Measurements from ENCODE around the gene RASSF3.
A peak's percentile ranks its signal among the peaks of the same experiment; 100 is the strongest.
"Not testable (repeated sequence)": the region's sequence is repeated elsewhere in the genome, so short reads cannot be mapped to it uniquely, and the experiment has no call there.

RASSF3 gene

GRCh38 chr12:64690236-64690635, 79.9 kb downstream of the RASSF3 start:
- not testable (repeated sequence) for H3K4me3 ChIP-seq (ENCODE audit: insufficient read depth in 1 of 2, low read depth in 1 of 2, low read length in 2 of 2); H3K9ac ChIP-seq (ENCODE audit: low read length); H3K4me2 ChIP-seq (ENCODE audit: low read length, poor library complexity, severe bottlenecking); H3K9me3 ChIP-seq (ENCODE audit: control insufficient read depth, low read length); H4K8ac ChIP-seq (ENCODE audit: low read length); H3K4ac ChIP-seq (ENCODE audit: low read depth in 1 of 2, low read length in 2 of 2); H3K27me3 ChIP-seq (ENCODE audit: control insufficient read depth in 1 of 2, insufficient read depth in 1 of 2, low read length in 2 of 2); H3K23ac ChIP-seq (ENCODE audit: low read length in 2 of 2); H3K14ac ChIP-seq (ENCODE audit: low read length in 2 of 2); H2BK5ac ChIP-seq (ENCODE audit: low read depth, low read length, poor library complexity, severe bottlenecking); H2AK5ac ChIP-seq (ENCODE audit: low read length, severe bottlenecking); H4K91ac ChIP-seq (ENCODE audit: low read length); H2BK120ac ChIP-seq (ENCODE audit: low read depth, low read length); H2AFZ ChIP-seq (ENCODE audit: low read depth, low read length); H2BK12ac ChIP-seq (ENCODE audit: low read length in 2 of 2); H2BK15ac ChIP-seq (ENCODE audit: low read depth, poor library complexity, severe bottlenecking); DNase-seq; H3K4me1 ChIP-seq (ENCODE audit: control insufficient read depth, insufficient read depth, low read depth, low read length); H3K18ac ChIP-seq (ENCODE audit: low read depth in 1 of 2, low read length in 2 of 2); H3K27ac ChIP-seq (ENCODE audit: low read length, poor library complexity, severe bottlenecking)
- WGBS, result 97% methylated on average over 4 of the region's 6 CpGs
- peaks cover 12 to 18% of the 10 kb centered on the region in 2 experiments for H3K36me3 ChIP-seq (ENCODE audit: control insufficient read depth in 1 of 2, insufficient read depth in 2 of 2, low read depth in 1 of 2, low read length in 2 of 2)
- peaks cover 15% of the 10 kb centered on the region for H3K79me1 ChIP-seq (replicated peaks; ENCODE audit: low read length, poor library complexity, severe bottlenecking)

DNA sequence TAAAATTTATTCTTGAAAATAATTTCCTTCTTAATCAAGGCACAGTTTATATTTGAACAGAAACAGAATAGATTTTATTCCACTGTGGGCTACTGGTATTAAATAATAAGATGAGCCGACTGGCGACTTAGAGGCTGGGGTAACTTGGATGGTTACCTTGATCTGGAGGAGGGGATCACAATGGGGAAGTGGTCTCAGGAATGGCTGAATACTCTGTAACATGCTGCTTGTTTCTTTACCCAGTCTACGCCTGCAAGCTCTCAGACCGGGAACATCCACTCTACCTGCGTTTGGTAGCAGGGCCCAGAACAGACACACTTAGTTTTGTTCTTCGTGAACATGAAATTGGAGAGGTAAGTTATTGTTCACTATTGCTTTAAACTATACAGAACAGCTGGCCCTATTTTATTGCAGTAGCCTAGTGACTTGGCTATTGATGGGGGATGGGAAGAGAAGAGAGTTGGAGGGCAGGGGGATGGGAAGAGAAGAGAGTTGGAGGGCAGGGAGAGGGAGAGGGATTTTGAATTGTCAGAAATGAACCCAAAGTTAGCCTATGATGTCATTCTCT, 81.0 kb downstream of the RASSF3 start:
- Histone ChIP-seq H3K4me1 (ENCODE audit: control insufficient read depth, insufficient read depth, low read depth, low read length) (peaks cover 3% of the 10 kb centered on the region), H2BK5ac (ENCODE audit: low read depth, low read length, poor library complexity, severe bottlenecking) (no peak overlapping the region), H2BK120ac (ENCODE audit: low read depth, low read length) (no peak overlapping the region), H2AK5ac (ENCODE audit: low read length, severe bottlenecking) (peak overlapping the region; percentile 22), H4K8ac (ENCODE audit: low read length) (peak overlapping the region; percentile 3), H3K36me3 (ENCODE audit: control insufficient read depth in 1 of 2, insufficient read depth in 2 of 2, low read depth in 1 of 2, low read length in 2 of 2) (peaks cover 8 to 18% of the 10 kb centered on the region in 2 experiments), H3K9ac (ENCODE audit: low read length) (no peak overlapping the region), H3K9me3 (ENCODE audit: control insufficient read depth, low read length) (no peaks in the 10 kb centered on the region), H3K4ac (ENCODE audit: low read depth in 1 of 2, low read length in 2 of 2) (no peak overlapping the region), H3K27me3 (ENCODE audit: control insufficient read depth in 1 of 2, insufficient read depth in 1 of 2, low read length in 2 of 2) (no peaks in the 10 kb centered on the region), H3K79me1 (replicated peaks; ENCODE audit: low read length, poor library complexity, severe bottlenecking) (peaks cover 14% of the 10 kb centered on the region), H3K18ac (ENCODE audit: low read depth in 1 of 2, low read length in 2 of 2) (peak overlapping the region in 1 of 2 experiments; percentile 2), H3K27ac (ENCODE audit: low read length, poor library complexity, severe bottlenecking) (no peak overlapping the region), H3K4me3 (ENCODE audit: insufficient read depth in 1 of 2, low read depth in 1 of 2, low read length in 2 of 2) (no peak overlapping the region), H2AFZ (ENCODE audit: low read depth, low read length) (no peak overlapping the region), H3K14ac (ENCODE audit: low read length in 2 of 2) (peak overlapping the region in 1 of 2 experiments; percentile 58), H3K4me2 (ENCODE audit: low read length, poor library complexity, severe bottlenecking) (no peak overlapping the region), H2BK15ac (ENCODE audit: low read depth, poor library complexity, severe bottlenecking) (no peak overlapping the region), H3K23ac (ENCODE audit: low read length in 2 of 2) (no peak overlapping the region), H4K91ac (ENCODE audit: low read length) (no peak overlapping the region), H2BK12ac (ENCODE audit: low read length in 2 of 2) (no peak overlapping the region)
- WGBS, result 64% methylated on average over 6 of the region's 6 CpGs
- DNase-seq, result no peak

DNA sequence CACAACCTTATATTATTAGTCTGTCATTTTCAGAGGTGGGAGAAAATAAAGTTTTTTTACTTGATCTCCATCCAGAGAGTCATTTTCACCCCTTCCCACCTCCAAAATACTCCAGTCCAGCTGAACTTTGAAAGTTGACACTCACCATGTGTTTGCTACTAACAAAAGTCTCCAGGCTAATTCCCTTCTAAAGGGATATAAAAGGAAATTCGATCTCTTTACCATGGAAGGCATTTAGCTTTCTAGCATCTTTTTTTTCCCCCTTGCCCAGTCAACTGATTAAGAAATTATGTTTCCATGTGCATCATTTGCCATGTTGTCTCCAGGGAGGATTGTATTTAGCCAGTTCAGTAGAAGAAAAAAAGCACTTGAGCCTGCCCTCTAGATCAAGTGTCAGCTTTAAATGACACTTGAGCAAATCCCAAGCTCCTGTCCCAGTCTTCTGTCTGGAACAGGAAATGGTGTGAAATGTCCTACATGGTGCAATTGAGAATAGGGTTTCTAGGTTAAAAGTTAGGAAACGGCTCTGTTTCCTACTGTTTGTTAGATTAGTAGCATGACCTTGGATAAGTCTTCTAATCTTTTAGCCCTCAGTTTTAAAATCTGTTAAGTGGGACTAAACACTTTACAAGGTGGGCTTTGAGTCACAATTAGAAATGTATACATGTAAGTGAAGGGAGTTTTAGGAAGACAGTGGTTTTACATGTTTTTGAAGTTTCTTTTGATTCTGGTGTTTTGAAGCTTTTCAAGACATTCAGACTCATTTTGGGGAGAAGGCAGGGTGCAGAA, 81.7 kb downstream of the RASSF3 start:
- Histone ChIP-seq H2BK12ac (ENCODE audit: low read length in 2 of 2) (no peak overlapping the region), H3K27ac (ENCODE audit: low read length, poor library complexity, severe bottlenecking) (no peak overlapping the region), H2BK15ac (ENCODE audit: low read depth, poor library complexity, severe bottlenecking) (no peak overlapping the region), H4K91ac (ENCODE audit: low read length) (no peak overlapping the region), H2AK5ac (ENCODE audit: low read length, severe bottlenecking) (no peak overlapping the region), H3K4me1 (ENCODE audit: control insufficient read depth, insufficient read depth, low read depth, low read length) (peaks cover 3% of the 10 kb centered on the region), H3K14ac (ENCODE audit: low read length in 2 of 2) (no peak overlapping the region), H3K9me3 (ENCODE audit: control insufficient read depth, low read length) (no peaks in the 10 kb centered on the region), H2AFZ (ENCODE audit: low read depth, low read length) (no peak overlapping the region), H3K18ac (ENCODE audit: low read depth in 1 of 2, low read length in 2 of 2) (no peak overlapping the region), H2BK5ac (ENCODE audit: low read depth, low read length, poor library complexity, severe bottlenecking) (no peak overlapping the region), H2BK120ac (ENCODE audit: low read depth, low read length) (no peak overlapping the region), H3K27me3 (ENCODE audit: control insufficient read depth in 1 of 2, insufficient read depth in 1 of 2, low read length in 2 of 2) (no peaks in the 10 kb centered on the region), H3K79me1 (replicated peaks; ENCODE audit: low read length, poor library complexity, severe bottlenecking) (peaks cover 14% of the 10 kb centered on the region), H3K4me2 (ENCODE audit: low read length, poor library complexity, severe bottlenecking) (no peak overlapping the region), H3K4ac (ENCODE audit: low read depth in 1 of 2, low read length in 2 of 2) (no peak overlapping the region), H3K9ac (ENCODE audit: low read length) (no peak overlapping the region), H4K8ac (ENCODE audit: low read length) (no peak overlapping the region), H3K23ac (ENCODE audit: low read length in 2 of 2) (no peak overlapping the region), H3K36me3 (ENCODE audit: control insufficient read depth in 1 of 2, insufficient read depth in 2 of 2, low read depth in 1 of 2, low read length in 2 of 2) (peaks cover 8 to 18% of the 10 kb centered on the region in 2 experiments), H3K4me3 (ENCODE audit: insufficient read depth in 1 of 2, low read depth in 1 of 2, low read length in 2 of 2) (no peak overlapping the region)
- 21% methylated on average over 1 of the region's 2 CpGs for WGBS
- peak; percentile 57 for DNase-seq

- no peak overlapping the region for H2AFZ ChIP-seq (ENCODE audit: low read depth, low read length)
- H3K18ac ChIP-seq (ENCODE audit: low read depth in 1 of 2, low read length in 2 of 2), result no peak overlapping the region
- no peak overlapping the region for H2BK5ac ChIP-seq (ENCODE audit: low read depth, low read length, poor library complexity, severe bottlenecking)
- no peak overlapping the region for H3K23ac ChIP-seq (ENCODE audit: low read length in 2 of 2)
- WGBS, result 91% methylated on average over 17 of the region's 18 CpGs
- H3K36me3 ChIP-seq (ENCODE audit: control insufficient read depth in 1 of 2, insufficient read depth in 2 of 2, low read depth in 1 of 2, low read length in 2 of 2), result peaks cover 8 to 11% of the 10 kb centered on the region in 2 experiments
- H3K79me1 ChIP-seq (replicated peaks; ENCODE audit: low read length, poor library complexity, severe bottlenecking), result peaks cover 11% of the 10 kb centered on the region
- H4K91ac ChIP-seq (ENCODE audit: low read length), result no peak overlapping the region
- no peak overlapping the region for H2BK15ac ChIP-seq (ENCODE audit: low read depth, poor library complexity, severe bottlenecking)
- H4K8ac ChIP-seq (ENCODE audit: low read length), result no peak overlapping the region
- H3K4me2 ChIP-seq (ENCODE audit: low read length, poor library complexity, severe bottlenecking), result no peak overlapping the region
- no peak for DNase-seq
- H3K4ac ChIP-seq (ENCODE audit: low read depth in 1 of 2, low read length in 2 of 2), result no peak overlapping the region
- H3K27me3 ChIP-seq (ENCODE audit: control insufficient read depth in 1 of 2, insufficient read depth in 1 of 2, low read length in 2 of 2), result no peaks in the 10 kb centered on the region
- no peak overlapping the region for H2AK5ac ChIP-seq (ENCODE audit: low read length, severe bottlenecking)
- H3K4me3 ChIP-seq (ENCODE audit: insufficient read depth in 1 of 2, low read depth in 1 of 2, low read length in 2 of 2), result no peak overlapping the region
- H3K9me3 ChIP-seq (ENCODE audit: control insufficient read depth, low read length), result no peaks in the 10 kb centered on the region
- no peak overlapping the region for H3K27ac ChIP-seq (ENCODE audit: low read length, poor library complexity, severe bottlenecking)
- H2BK12ac ChIP-seq (ENCODE audit: low read length in 2 of 2), result no peak overlapping the region
- H3K14ac ChIP-seq (ENCODE audit: low read length in 2 of 2), result no peak overlapping the region
- no peak overlapping the region for H2BK120ac ChIP-seq (ENCODE audit: low read depth, low read length)
- peaks cover 1% of the 10 kb centered on the region for H3K4me1 ChIP-seq (ENCODE audit: control insufficient read depth, insufficient read depth, low read depth, low read length)
- H3K9ac ChIP-seq (ENCODE audit: low read length), result no peak overlapping the region
These were observed 84.1 kb downstream of the RASSF3 start for GRCh38 chr12:64694130-64695040.
